ENCODE measurements around the gene STING1. TPM values are rescaled to one million over a fixed set of nuclear protein-coding genes. Genes with fewer than 3 reads are reported as not detected.
"Not testable (repeated sequence)": the region's sequence is repeated elsewhere in the genome, so short reads cannot be mapped to it uniquely, and the experiment has no call there.

The STING1 gene
- total and polyA plus RNA-seq, 4 donors, result 16.0 to 31.7 (median 21.5) TPM

GRCh38 chr5:139524940-139525585 is 42.5 kb upstream of the STING1 start:
- no peak overlapping the region for H3K4me3 ChIP-seq (ENCODE audit: low read depth, low read length)
- H3K27me3 ChIP-seq (ENCODE audit: control insufficient read depth, insufficient read depth, low read length), result no peaks in the 10 kb centered on the region
- H3K4me1 ChIP-seq (ENCODE audit: control insufficient read depth, insufficient read depth, low read length), result peaks cover 9% of the 10 kb centered on the region
- no CpG with 5 or more reads among the region's 2 CpGs for whole genome bisulfite sequencing (ENCODE audit: insufficient coverage)
- DNase-seq (ENCODE audit: low read depth in 4 of 6, low spot score in 6 of 6), result no peak
- no peaks in the 10 kb centered on the region for H3K9me3 ChIP-seq (ENCODE audit: control insufficient read depth, insufficient read depth, low read length)
- H3K27ac ChIP-seq (ENCODE audit: low read depth, low read length), result no peak overlapping the region
- no peaks in the 10 kb centered on the region for H3K36me3 ChIP-seq (ENCODE audit: control insufficient read depth, insufficient read depth, low read length)

GRCh38 chr5:139524446-139524845 is 41.9 kb upstream of the STING1 start:
- no peaks in the 10 kb centered on the region for H3K9me3 ChIP-seq (ENCODE audit: control insufficient read depth, insufficient read depth, low read length)
- H3K27ac ChIP-seq (ENCODE audit: low read depth, low read length), result no peak overlapping the region
- H3K4me1 ChIP-seq (ENCODE audit: control insufficient read depth, insufficient read depth, low read length), result peaks cover 9% of the 10 kb centered on the region
- no peak overlapping the region for H3K4me3 ChIP-seq (ENCODE audit: low read depth, low read length)
- H3K27me3 ChIP-seq (ENCODE audit: control insufficient read depth, insufficient read depth, low read length), result no peaks in the 10 kb centered on the region
- H3K36me3 ChIP-seq (ENCODE audit: control insufficient read depth, insufficient read depth, low read length), result no peaks in the 10 kb centered on the region
- DNase-seq (ENCODE audit: low read depth in 4 of 6, low spot score in 6 of 6), result no peak
- 17% methylated on average over 1 of the region's 4 CpGs for WGBS (ENCODE audit: insufficient coverage)

GRCh38 chr5:139523635-139524445 is 41.3 kb upstream of the STING1 start:
- no peak overlapping the region for H3K27ac ChIP-seq (ENCODE audit: low read depth, low read length)
- H3K36me3 ChIP-seq (ENCODE audit: control insufficient read depth, insufficient read depth, low read length), result no peaks in the 10 kb centered on the region
- no peak overlapping the region for H3K4me3 ChIP-seq (ENCODE audit: low read depth, low read length)
- peaks cover 9% of the 10 kb centered on the region for H3K4me1 ChIP-seq (ENCODE audit: control insufficient read depth, insufficient read depth, low read length)
- peak in 1 of 6 donors; percentile 69 for DNase-seq (ENCODE audit: low read depth in 4 of 6, low spot score in 6 of 6)
- no peaks in the 10 kb centered on the region for H3K9me3 ChIP-seq (ENCODE audit: control insufficient read depth, insufficient read depth, low read length)
- no peaks in the 10 kb centered on the region for H3K27me3 ChIP-seq (ENCODE audit: control insufficient read depth, insufficient read depth, low read length)
- 55% methylated on average over 7 of the region's 10 CpGs for WGBS (ENCODE audit: insufficient coverage)

GRCh38 chr5:139517683-139518564 is 35.4 kb upstream of the STING1 start:
- H3K4me3 ChIP-seq (ENCODE audit: low read depth, low read length), result peak overlapping the region; percentile 66
- H3K27ac ChIP-seq (ENCODE audit: low read depth, low read length), result peak overlapping the region; percentile 85
- H3K36me3 ChIP-seq (ENCODE audit: control insufficient read depth, insufficient read depth, low read length), result no peaks in the 10 kb centered on the region
- WGBS (ENCODE audit: insufficient coverage), result 9% methylated on average over 54 of the region's 56 CpGs
- no peaks in the 10 kb centered on the region for H3K9me3 ChIP-seq (ENCODE audit: control insufficient read depth, insufficient read depth, low read length)
- H3K4me1 ChIP-seq (ENCODE audit: control insufficient read depth, insufficient read depth, low read length), result peaks cover 14% of the 10 kb centered on the region
- DNase-seq (ENCODE audit: low read depth in 4 of 6, low spot score in 6 of 6), result peak; percentile 83 to 97 (median 86)
- H3K27me3 ChIP-seq (ENCODE audit: control insufficient read depth, insufficient read depth, low read length), result no peaks in the 10 kb centered on the region

GRCh38 chr5:139514486-139514856 is 31.9 kb upstream of the STING1 start:
- DNase-seq (ENCODE audit: low read depth in 4 of 6, low spot score in 6 of 6), result no peak
- WGBS (ENCODE audit: insufficient coverage), result 85% methylated on average over 2 of the region's 2 CpGs
- Histone ChIP-seq H3K27ac (ENCODE audit: low read depth, low read length) (no peak overlapping the region), H3K27me3 (ENCODE audit: control insufficient read depth, insufficient read depth, low read length) (no peaks in the 10 kb centered on the region), H3K4me3 (ENCODE audit: low read depth, low read length) (no peak overlapping the region), H3K9me3 (ENCODE audit: control insufficient read depth, insufficient read depth, low read length) (no peaks in the 10 kb centered on the region), H3K4me1 (ENCODE audit: control insufficient read depth, insufficient read depth, low read length) (peaks cover 14% of the 10 kb centered on the region), H3K36me3 (ENCODE audit: control insufficient read depth, insufficient read depth, low read length) (no peaks in the 10 kb centered on the region)

GRCh38 chr5:139513852-139514485 is 31.4 kb upstream of the STING1 start:
- no peak overlapping the region for H3K27ac ChIP-seq (ENCODE audit: low read depth, low read length)
- H3K9me3 ChIP-seq (ENCODE audit: control insufficient read depth, insufficient read depth, low read length), result no peaks in the 10 kb centered on the region
- DNase-seq (ENCODE audit: low read depth in 4 of 6, low spot score in 6 of 6), result no peak
- H3K4me3 ChIP-seq (ENCODE audit: low read depth, low read length), result no peak overlapping the region
- H3K27me3 ChIP-seq (ENCODE audit: control insufficient read depth, insufficient read depth, low read length), result no peaks in the 10 kb centered on the region
- no peaks in the 10 kb centered on the region for H3K36me3 ChIP-seq (ENCODE audit: control insufficient read depth, insufficient read depth, low read length)
- 88% methylated on average over 5 of the region's 6 CpGs for WGBS (ENCODE audit: insufficient coverage)
- peaks cover 14% of the 10 kb centered on the region for H3K4me1 ChIP-seq (ENCODE audit: control insufficient read depth, insufficient read depth, low read length)

- not testable (repeated sequence) for H3K36me3 ChIP-seq (ENCODE audit: control insufficient read depth, insufficient read depth, low read length); H3K27me3 ChIP-seq (ENCODE audit: control insufficient read depth, insufficient read depth, low read length); H3K27ac ChIP-seq (ENCODE audit: low read depth, low read length); H3K4me3 ChIP-seq (ENCODE audit: low read depth, low read length); H3K9me3 ChIP-seq (ENCODE audit: control insufficient read depth, insufficient read depth, low read length)
- 76% methylated on average over 5 of the region's 5 CpGs for whole genome bisulfite sequencing (ENCODE audit: insufficient coverage)
- peak in 5 of 6 donors; percentile 31 to 89 (median 44) for DNase-seq (ENCODE audit: low read depth in 4 of 6, low spot score in 6 of 6)
- peaks cover 11% of the 10 kb centered on the region for H3K4me1 ChIP-seq (ENCODE audit: control insufficient read depth, insufficient read depth, low read length)
These were observed 30.9 kb upstream of the STING1 start for GRCh38 chr5:139513434-139513833.

GRCh38 chr5:139512786-139513390 is 30.3 kb upstream of the STING1 start:
- Histone ChIP-seq H3K4me1 (ENCODE audit: control insufficient read depth, insufficient read depth, low read length) (peaks cover 5% of the 10 kb centered on the region), H3K4me3 (ENCODE audit: low read depth, low read length) (no peak overlapping the region), H3K36me3 (ENCODE audit: control insufficient read depth, insufficient read depth, low read length) (no peaks in the 10 kb centered on the region), H3K9me3 (ENCODE audit: control insufficient read depth, insufficient read depth, low read length) (no peaks in the 10 kb centered on the region), H3K27me3 (ENCODE audit: control insufficient read depth, insufficient read depth, low read length) (no peaks in the 10 kb centered on the region), H3K27ac (ENCODE audit: low read depth, low read length) (no peak overlapping the region)
- 89% methylated on average over 4 of the region's 6 CpGs for WGBS (ENCODE audit: insufficient coverage)
- DNase-seq (ENCODE audit: low read depth in 4 of 6, low spot score in 6 of 6), result no peak

GRCh38 chr5:139504722-139505121 is 22.2 kb upstream of the STING1 start:
- H3K4me1 ChIP-seq (ENCODE audit: control insufficient read depth, insufficient read depth, low read length); H3K4me3 ChIP-seq (ENCODE audit: low read depth, low read length); H3K27ac ChIP-seq (ENCODE audit: low read depth, low read length); H3K9me3 ChIP-seq (ENCODE audit: control insufficient read depth, insufficient read depth, low read length); H3K27me3 ChIP-seq (ENCODE audit: control insufficient read depth, insufficient read depth, low read length); H3K36me3 ChIP-seq (ENCODE audit: control insufficient read depth, insufficient read depth, low read length); DNase-seq (ENCODE audit: low read depth in 4 of 6, low spot score in 6 of 6): not testable (repeated sequence)
- WGBS (ENCODE audit: insufficient coverage), result 82% methylated on average over 5 of the region's 5 CpGs

All from spinal cord (tissue), 10 donors.